GM18505 (cell line): ENCODE data around the gene ICAM2.

Source experiments
- ATAC-seq: cut with Tn5 transposase; IDR thresholded peaks from one replicate; pipeline ENCODE4 v1.9.1; 2021; ENCODE audit not compliant: unreplicated experiment
- POLR2A ChIP-seq: IDR thresholded peaks from 4 replicates; pipeline ENCODE4 v1.6.1; 2011; ENCODE audit warnings: borderline replicate concordance; ENCODE audit not compliant: insufficient read depth, insufficient read length; ENCODE audit errors: extremely low read depth

The ICAM2 gene

DNA sequence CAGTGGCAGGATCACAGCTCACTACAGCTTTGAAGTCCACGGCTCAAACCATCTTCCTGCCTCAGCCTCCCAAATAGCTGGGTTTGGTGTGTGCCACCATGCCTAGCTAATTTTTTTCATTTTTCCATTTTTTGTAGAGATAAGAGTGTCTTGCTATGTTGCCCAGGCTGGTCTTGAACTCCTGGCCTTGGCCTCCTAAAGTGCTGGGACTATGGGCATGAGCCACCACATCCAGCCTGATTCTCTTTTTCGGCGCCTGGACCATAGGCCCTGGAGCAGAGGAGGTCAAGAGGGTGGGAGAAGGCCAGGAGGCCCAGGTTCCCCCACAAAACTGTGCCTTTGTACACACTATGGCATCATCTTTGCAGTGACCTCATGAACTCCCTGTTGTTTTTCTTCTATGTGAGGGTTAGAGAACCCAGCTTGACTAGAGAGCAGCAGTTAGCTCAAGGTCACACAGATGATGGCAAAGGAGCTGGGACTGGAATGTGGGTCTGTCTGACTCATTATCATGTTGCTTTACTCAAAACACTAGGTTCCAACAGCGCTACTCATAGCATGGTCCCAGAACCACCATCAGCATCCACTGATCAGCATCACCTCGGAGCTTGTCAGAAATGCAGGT lies 64.0 kb downstream of the ICAM2 start:
- ATAC-seq: no peak
- no peak for TF ChIP-seq POLR2A

DNA sequence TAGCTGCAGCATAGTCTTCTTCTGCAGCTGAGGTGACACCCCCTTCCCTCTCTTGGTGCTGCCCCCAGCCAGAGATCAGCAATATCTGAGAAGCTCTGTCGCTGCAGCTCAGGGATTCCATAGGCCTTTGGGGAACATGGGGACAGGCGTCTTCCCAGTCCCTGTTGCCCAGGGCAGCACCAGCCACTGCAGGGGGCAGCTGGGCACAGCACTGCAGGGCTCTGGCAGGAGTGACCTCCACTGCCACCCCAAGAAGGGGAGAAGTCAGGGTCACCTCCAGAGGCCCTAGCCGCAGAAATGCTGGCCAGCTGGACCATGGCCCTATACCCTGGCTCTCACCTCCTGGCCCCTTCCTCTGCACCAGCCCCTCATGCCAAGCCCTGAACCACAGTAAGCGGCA lies 64.6 kb downstream of the ICAM2 start:
- TF ChIP-seq POLR2A: no peak
- ATAC-seq: no peak

- no peak for ATAC-seq
- TF ChIP-seq POLR2A: no peak
These were observed 65.2 kb downstream of the ICAM2 start for GRCh38 chr17:63955232-63955631.

GRCh38 chr17:63954402-63955063 lies 65.9 kb downstream of the ICAM2 start:
- peak; percentile 56 for ATAC-seq

More at GRCh38 chr17:63954402-63955063, 65.9 kb downstream of the ICAM2 start:
- no peak for TF ChIP-seq POLR2A
